NB4 (cell line): Measurements from ENCODE around the gene MYO1D.

Source experiments
- CTCF ChIP-seq: IDR thresholded peaks from one replicate; pipeline ENCODE4 v1.5.1; 2012; ENCODE audit warnings: low read depth, low read length
- MAX ChIP-seq: IDR thresholded peaks from 2 replicates; pipeline ENCODE4 v1.6.1; 2011; ENCODE audit warnings: low read depth, low read length
- MYC ChIP-seq: IDR thresholded peaks from 2 replicates; pipeline ENCODE4 v1.6.1; 2011; ENCODE audit warnings: low read depth, low read length
- POLR2A ChIP-seq: IDR thresholded peaks from 2 replicates; pipeline ENCODE4 v1.6.1; 2011; ENCODE audit warnings: mild to moderate bottlenecking; ENCODE audit not compliant: insufficient read length; ENCODE audit errors: extremely low read depth

GRCh38 chr17:32907583-32907982 lies 30.7 kb upstream of the MYO1D start:
- TF ChIP-seq CTCF, result no peak
- no peak for TF ChIP-seq POLR2A
- TF ChIP-seq MAX, result no peak
- no peak for TF ChIP-seq MYC
